ENCODE measurements around the gene SLC6A18.

- TF ChIP-seq CTCF (optimal IDR thresholded peaks at IDR 0.05 in 1 of 3, IDR thresholded peaks at IDR 0.05 in 1 of 3, conservative IDR thresholded peaks at IDR 0.05 in 1 of 3; ENCODE audit: extremely low read depth in 1 of 3, insufficient read depth in 2 of 3, low read length in 3 of 3) (no peak), EZH2 (IDR thresholded peaks at IDR 0.05; ENCODE audit: low read length) (no peak)
Measured at GRCh38 chr5:1242733-1243486, 17.7 kb downstream of the SLC6A18 start.
